Measurements from ENCODE around the gene RCBTB2. TPM values are rescaled to one million over a fixed set of nuclear protein-coding genes. Genes with fewer than 3 reads are reported as not detected.

RCBTB2 gene
- total RNA-seq, 1 experiment from 2014 or later = 21.0 TPM

GRCh38 chr13:48494874-48495273 is 38.0 kb downstream of the RCBTB2 start:
- DNase-seq (ENCODE audit: low read depth) = peak; percentile 10

- DNase-seq (ENCODE audit: low read depth) = peak; percentile 73
Observed at GRCh38 chr13:48493851-48494250, 39.0 kb downstream of the RCBTB2 start.

- DNase-seq (ENCODE audit: low read depth) = peak; percentile 21
Observed at GRCh38 chr13:48493066-48493765, 39.7 kb downstream of the RCBTB2 start.

GRCh38 chr13:48492470-48493065 is 40.3 kb downstream of the RCBTB2 start:
- peak; percentile 89 for DNase-seq (ENCODE audit: low read depth)

DNA sequence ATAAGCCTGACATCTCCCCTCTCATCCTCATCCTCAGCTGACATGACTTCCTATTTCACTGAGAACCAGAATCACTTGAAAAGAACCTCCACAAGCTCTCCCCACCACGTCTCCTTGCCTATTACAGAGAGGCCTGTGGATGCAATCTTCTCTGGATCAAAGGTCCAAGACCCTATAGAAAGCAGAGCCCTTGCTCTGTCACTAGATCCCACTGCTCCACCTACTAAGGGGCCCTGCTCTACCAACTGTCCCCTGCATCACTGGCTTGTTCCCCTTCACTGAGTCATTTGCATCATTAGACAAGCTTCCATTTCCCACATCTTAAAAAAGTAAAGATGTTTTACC is 40.8 kb downstream of the RCBTB2 start:
- no peak for DNase-seq (ENCODE audit: low read depth)

DNA sequence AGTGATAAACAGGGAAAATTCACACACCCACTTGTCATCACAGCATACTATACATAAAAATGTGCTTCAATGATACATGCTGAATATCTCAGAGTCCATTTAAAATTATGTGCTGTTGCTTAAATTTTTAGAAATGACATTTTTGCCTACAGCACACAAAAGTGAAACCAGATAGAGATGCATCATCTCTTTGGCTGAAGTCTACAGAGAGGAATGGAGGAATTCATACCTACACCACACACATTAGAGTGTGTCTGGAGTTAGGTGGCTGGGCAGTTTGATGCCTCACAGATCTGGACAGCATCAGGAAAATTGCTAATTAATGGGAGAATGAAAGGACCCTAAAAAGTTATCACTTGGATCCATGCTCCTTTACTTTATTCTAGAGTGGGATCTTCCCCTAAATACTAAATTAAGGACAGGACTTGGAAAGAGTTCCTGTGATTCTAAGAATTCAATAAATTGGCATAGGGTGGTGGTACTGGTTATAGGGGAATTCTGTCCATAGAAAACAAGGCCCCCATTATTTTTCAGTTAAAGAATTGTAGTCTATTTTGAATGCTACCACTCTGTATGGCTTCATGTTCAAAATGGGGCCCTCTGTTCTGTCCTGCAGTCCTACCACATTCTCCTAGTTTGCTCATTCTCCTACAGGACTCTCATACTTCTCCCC is 41.3 kb downstream of the RCBTB2 start:
- peak; percentile 28 for DNase-seq (ENCODE audit: low read depth)

DNA sequence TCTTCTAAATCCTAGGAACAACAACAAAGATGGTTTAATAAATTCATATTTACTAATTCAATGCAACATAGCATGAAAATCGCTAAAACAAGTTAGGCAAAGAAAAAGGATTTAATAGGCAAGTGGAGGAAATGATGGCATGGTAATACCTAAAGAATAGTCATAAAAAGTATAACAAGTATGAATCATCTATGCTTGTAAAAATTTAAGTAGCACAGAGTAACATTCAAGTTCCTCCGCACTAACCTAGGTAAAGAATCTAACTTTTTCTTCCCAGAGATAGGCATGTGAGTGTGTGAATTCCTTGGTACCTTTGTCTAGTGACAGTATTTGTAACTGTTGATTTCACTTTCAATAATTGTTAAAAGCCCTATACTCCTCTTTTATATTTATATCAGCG is 42.6 kb downstream of the RCBTB2 start:
- no peak for DNase-seq (ENCODE audit: low read depth)

DNA sequence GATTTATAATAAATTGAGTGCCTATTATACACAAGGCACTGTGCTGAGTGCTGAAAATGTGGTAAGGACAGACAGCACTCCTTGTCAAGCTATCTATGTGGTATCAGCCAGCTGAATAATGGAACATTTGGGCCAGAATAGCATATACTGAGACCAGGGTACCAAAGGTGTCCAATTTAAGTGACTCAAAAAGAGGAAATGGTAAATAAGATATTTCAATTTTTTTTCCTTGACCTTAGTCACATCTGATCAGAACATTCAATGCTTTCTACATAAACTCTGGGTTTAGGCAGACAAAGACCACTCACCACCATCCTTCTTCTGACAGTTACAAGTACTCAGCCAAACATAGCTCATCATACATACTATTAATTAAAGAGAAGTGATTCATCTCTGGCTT is 43.2 kb downstream of the RCBTB2 start:
- DNase-seq (ENCODE audit: low read depth) = no peak

DNA sequence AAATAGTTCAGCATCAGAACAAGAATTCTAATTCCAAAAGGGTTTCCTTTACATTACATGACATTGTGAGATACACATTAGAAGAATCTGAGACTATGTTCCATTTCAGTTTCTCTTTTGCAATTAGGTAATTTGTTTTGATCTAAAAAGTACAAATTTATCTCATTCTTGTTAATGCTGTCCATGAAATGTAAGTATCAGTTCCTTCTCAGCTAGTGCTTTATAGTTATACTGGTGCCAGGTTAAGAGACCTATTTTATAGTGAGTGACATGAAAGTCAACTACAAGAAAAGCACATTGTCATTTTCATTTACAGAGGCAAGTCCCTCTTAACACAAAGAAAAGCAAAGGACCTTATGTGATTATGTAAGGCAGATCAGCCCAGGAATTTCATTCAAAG is 43.9 kb downstream of the RCBTB2 start:
- DNase-seq (ENCODE audit: low read depth) = no peak

- no peak for DNase-seq (ENCODE audit: low read depth)
Observed at GRCh38 chr13:48487968-48488367, 44.9 kb downstream of the RCBTB2 start.

DNA sequence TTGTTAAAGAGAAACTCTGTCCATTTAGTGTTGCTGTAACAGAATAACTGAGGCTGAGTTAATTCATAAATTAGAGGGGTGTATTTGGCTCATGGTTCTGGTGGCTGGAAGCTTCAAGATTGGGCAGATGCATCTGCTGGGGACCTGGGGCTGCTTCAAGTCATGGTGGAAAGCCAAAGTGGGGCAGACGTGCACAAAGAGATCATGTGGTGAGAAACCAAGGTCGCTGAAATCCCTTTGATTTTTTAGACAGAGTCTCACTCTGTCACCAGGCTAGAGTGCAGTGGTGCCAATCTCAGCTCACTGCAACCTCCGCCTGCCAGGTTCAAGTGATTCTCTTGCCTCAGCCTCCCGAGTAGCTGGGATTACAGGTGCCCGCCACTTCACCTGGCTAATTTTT is 46.0 kb downstream of the RCBTB2 start:
- no peak for DNase-seq (ENCODE audit: low read depth)

GRCh38 chr13:48486362-48486761 is 46.5 kb downstream of the RCBTB2 start:
- DNase-seq (ENCODE audit: low read depth) = no peak

GRCh38 chr13:48485432-48485831 is 47.4 kb downstream of the RCBTB2 start:
- peak; percentile 46 for DNase-seq (ENCODE audit: low read depth)

DNA sequence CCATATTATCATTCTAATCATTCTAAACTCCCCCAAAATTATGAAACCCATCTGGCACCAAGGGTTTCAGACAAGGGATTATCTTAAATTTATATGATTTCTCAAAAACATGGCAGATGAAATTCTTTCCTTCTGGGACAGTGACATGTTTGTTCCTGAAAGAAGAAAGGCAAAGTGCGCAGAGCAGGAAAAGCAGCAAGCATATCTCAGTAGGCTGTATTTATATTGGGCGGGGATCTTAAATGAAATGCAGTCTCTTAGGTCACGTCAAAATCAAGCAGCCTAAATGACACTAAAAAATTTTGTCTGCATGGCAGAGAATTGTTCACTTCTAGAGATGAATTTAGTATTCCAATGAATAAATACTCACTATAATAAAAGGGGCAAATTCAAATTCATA is 49.3 kb downstream of the RCBTB2 start:
- DNase-seq (ENCODE audit: low read depth) = no peak

GRCh38 chr13:48478391-48478790 is 54.5 kb downstream of the RCBTB2 start:
- peak; percentile 29 for DNase-seq (ENCODE audit: low read depth)

DNA sequence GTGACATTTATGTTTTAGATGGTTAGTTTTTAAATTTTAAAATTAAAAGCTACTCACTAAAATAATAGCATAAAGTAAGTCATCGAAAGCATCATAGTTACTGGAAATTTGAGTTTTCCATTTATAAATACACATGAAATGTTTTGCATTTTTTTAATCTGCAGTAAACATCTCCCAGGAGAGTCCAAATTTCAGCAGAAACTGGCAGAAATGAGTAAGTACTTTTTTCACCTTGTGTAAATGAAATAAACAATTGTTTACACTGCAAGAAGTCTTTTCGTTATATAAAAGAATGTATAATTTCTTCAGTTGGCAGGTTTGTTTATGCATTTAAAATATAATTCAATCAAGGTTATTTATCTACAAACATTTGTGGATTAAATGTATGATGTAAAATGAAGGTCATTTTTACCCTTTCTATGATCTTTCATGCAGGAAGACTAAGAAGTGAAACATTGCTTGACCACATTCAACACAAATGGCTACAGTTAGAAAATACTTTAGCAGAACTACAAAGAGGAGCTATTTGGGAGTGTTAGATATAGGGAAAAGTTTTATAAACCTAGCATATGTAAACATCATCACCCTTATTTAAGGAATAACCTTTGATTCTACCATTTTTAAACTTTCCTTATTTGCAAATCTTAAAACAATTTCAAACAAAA is 55.6 kb downstream of the RCBTB2 start:
- no peak for DNase-seq (ENCODE audit: low read depth)

DNA sequence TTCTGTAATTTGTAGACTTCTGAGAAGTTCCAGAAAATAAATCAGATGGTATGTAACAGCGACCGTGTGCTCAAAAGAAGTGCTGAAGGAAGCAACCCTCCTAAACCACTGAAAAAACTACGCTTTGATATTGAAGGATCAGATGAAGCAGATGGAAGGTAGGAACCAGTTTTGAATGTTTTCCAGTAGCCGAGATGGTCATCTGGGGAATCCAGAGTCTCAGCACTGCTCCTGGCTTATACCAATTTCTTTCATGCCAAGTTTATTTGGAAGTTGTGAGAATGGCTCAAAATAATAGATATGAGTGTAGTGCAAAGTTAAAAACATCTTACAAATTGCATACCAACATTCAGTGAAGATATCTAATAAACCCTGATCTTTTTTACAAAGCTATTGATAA is 56.2 kb downstream of the RCBTB2 start:
- no peak for DNase-seq (ENCODE audit: low read depth)

GRCh38 chr13:48476215-48476614 is 56.7 kb downstream of the RCBTB2 start:
- no peak for DNase-seq (ENCODE audit: low read depth)

DNA sequence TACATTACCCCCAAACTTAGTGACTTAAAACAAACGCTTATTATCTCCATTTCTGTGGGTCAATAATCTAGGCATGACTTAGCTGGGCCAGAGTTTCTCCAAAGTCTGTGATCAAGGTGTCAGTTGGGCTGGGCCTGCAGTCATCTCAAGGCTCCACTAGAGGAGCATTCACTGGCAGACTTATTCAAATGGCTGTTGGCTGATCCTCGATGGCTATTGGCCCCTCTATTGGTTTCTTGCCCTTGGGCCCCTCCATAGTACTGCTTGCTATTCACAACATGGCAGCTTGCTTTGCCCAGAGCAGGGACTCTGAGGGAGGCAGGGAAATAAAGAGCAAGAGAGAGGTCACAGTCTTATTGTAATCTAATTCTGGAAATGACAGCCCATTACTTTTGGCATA is 57.6 kb downstream of the RCBTB2 start:
- DNase-seq (ENCODE audit: low read depth) = no peak

DNA sequence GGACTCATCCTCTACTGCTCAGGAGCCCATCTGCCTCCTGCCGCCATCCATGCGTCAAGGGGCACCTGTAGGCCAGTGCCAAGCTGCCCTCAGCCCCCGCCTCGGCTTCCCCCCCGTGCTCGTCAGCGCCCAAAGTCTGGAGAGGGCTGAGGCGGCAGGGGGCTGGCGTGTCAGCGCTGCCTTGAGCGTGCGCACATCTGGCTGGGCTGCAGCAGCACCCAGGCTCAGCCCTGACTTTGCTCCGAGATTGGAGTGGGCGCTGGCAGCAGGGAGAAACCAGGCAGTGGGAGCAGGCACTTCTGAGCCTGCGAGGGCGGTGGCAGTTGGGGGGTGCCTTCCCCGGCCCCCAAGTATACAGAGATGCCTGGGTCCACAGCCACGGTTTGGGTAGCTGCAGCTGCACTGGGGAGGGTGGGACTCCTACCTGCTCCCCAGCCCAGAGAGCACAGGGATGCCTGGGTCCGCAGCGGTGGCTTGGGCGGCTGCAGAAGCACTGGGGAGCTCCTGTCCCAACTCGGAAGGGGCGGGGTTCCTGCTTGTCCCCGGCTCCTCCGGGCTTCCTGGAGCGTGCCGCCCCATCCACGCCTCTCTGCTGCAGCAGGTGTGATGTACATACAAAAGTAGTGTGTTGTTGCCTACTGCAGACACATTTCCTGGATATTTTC is 75.2 kb downstream of the RCBTB2 start:
- DNase-seq (ENCODE audit: low read depth) = no peak

DNA sequence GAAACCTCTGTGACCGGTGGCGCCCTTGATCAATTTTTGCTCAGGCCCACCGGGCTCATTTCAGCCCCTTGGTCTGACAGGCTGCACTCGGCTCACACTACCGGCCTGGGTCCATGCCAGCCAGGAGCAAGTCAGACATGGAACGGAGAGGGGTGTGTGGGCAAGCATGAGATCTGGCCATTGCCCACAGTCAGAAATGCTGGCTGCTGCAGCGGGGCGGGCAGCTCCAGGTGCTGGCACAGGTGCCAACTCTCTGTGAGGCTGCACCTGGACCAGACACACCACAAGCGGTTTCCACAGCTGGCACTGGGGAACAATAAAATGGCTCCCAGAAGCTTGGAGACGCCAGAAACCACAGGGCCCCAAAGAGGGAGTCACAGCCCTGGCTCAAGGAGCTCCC is 76.3 kb downstream of the RCBTB2 start:
- no peak for DNase-seq (ENCODE audit: low read depth)

GRCh38 chr13:48451196-48451595 is 81.7 kb downstream of the RCBTB2 start:
- DNase-seq (ENCODE audit: low read depth) = peak; percentile 43

Measured in LHCN-M2 (cell line).